Measurements from ENCODE around the gene CASP8. TPM values are rescaled to one million over a fixed set of nuclear protein-coding genes. Genes with fewer than 3 reads are reported as not detected.

Gene CASP8
- total RNA-seq, 1 donor = 23.2 TPM

GRCh38 chr2:201320701-201321100, 60.4 kb downstream of the CASP8 start:
- DNase-seq (ENCODE audit: insufficient read length, low spot score, missing footprints) = no peak
- TF ChIP-seq, protein P1, sequence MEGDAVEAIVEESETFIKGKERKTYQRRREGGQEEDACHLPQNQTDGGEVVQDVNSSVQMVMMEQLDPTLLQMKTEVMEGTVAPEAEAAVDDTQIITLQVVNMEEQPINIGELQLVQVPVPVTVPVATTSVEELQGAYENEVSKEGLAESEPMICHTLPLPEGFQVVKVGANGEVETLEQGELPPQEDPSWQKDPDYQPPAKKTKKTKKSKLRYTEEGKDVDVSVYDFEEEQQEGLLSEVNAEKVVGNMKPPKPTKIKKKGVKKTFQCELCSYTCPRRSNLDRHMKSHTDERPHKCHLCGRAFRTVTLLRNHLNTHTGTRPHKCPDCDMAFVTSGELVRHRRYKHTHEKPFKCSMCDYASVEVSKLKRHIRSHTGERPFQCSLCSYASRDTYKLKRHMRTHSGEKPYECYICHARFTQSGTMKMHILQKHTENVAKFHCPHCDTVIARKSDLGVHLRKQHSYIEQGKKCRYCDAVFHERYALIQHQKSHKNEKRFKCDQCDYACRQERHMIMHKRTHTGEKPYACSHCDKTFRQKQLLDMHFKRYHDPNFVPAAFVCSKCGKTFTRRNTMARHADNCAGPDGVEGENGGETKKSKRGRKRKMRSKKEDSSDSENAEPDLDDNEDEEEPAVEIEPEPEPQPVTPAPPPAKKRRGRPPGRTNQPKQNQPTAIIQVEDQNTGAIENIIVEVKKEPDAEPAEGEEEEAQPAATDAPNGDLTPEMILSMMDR (IDR thresholded peaks at IDR 0.05; ENCODE audit: extremely low read depth, low read depth, low read length) = no peak
- H3K4me3 ChIP-seq (ENCODE audit: insufficient read depth, low read length) = no peak overlapping the region
- H3K4me1 ChIP-seq (ENCODE audit: insufficient read depth, low read length) = no peaks in the 10 kb centered on the region
- H3K4me2 ChIP-seq (ENCODE audit: insufficient read depth, low read length) = no peak overlapping the region
- no peaks in the 10 kb centered on the region for H3K27me3 ChIP-seq (ENCODE audit: insufficient read depth, low read length)
- no peaks in the 10 kb centered on the region for H3K36me3 ChIP-seq (ENCODE audit: insufficient read depth, low read length)
- no peaks in the 10 kb centered on the region for H3K79me2 ChIP-seq (ENCODE audit: insufficient read depth, low read length)
- H2AFZ ChIP-seq (ENCODE audit: low read length) = no peak overlapping the region
- H3K9me3 ChIP-seq (ENCODE audit: low read depth, low read length) = no peaks in the 10 kb centered on the region
- no peak overlapping the region for H3K27ac ChIP-seq (ENCODE audit: low read depth, low read length)
- H4K20me1 ChIP-seq (ENCODE audit: insufficient read depth, low read length) = no peaks in the 10 kb centered on the region

- no peaks in the 10 kb centered on the region for H3K9me3 ChIP-seq (ENCODE audit: low read depth, low read length)
- H3K36me3 ChIP-seq (ENCODE audit: insufficient read depth, low read length) = no peaks in the 10 kb centered on the region
- no peak overlapping the region for H3K27ac ChIP-seq (ENCODE audit: low read depth, low read length)
- no peaks in the 10 kb centered on the region for H3K27me3 ChIP-seq (ENCODE audit: insufficient read depth, low read length)
- no peaks in the 10 kb centered on the region for H3K79me2 ChIP-seq (ENCODE audit: insufficient read depth, low read length)
- TF ChIP-seq, protein P1 (IDR thresholded peaks at IDR 0.05; ENCODE audit: extremely low read depth, low read depth, low read length) = no peak
- no peak overlapping the region for H2AFZ ChIP-seq (ENCODE audit: low read length)
- no peak overlapping the region for H3K4me2 ChIP-seq (ENCODE audit: insufficient read depth, low read length)
- no peak overlapping the region for H3K4me3 ChIP-seq (ENCODE audit: insufficient read depth, low read length)
- no peaks in the 10 kb centered on the region for H3K4me1 ChIP-seq (ENCODE audit: insufficient read depth, low read length)
- no peaks in the 10 kb centered on the region for H4K20me1 ChIP-seq (ENCODE audit: insufficient read depth, low read length)
- DNase-seq (ENCODE audit: insufficient read length, low spot score, missing footprints) = no peak
Measured at GRCh38 chr2:201322772-201323171, 62.4 kb downstream of the CASP8 start.

DNA sequence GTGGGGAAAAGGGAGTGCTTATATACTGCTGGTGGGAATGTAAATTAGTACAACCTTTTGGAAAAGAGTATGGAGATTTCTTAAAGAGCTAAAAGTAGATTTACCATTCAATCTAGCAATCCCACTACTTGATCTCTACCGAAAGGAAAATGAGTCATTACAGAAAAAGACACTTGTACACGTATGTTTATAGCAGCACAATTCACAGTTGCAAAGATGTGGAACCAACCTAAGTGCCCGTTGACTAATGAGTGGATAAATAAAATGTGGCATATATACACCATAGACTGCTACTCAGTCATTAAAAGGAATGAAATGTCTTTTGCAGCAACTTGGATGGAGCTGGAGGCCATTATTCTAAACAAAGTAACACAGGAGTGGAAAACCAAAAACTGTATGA, 67.3 kb downstream of the CASP8 start:
- Histone ChIP-seq H3K9me3 (ENCODE audit: low read depth, low read length) (no peaks in the 10 kb centered on the region), H3K4me1 (ENCODE audit: insufficient read depth, low read length) (no peaks in the 10 kb centered on the region), H3K27me3 (ENCODE audit: insufficient read depth, low read length) (no peaks in the 10 kb centered on the region), H3K27ac (ENCODE audit: low read depth, low read length) (no peak overlapping the region), H4K20me1 (ENCODE audit: insufficient read depth, low read length) (no peaks in the 10 kb centered on the region), H3K4me3 (ENCODE audit: insufficient read depth, low read length) (no peak overlapping the region), H3K4me2 (ENCODE audit: insufficient read depth, low read length) (no peak overlapping the region), H3K79me2 (ENCODE audit: insufficient read depth, low read length) (no peaks in the 10 kb centered on the region), H2AFZ (ENCODE audit: low read length) (no peak overlapping the region), H3K36me3 (ENCODE audit: insufficient read depth, low read length) (no peaks in the 10 kb centered on the region)
- TF ChIP-seq, protein P1 (IDR thresholded peaks at IDR 0.05; ENCODE audit: extremely low read depth, low read depth, low read length) = no peak
- DNase-seq (ENCODE audit: insufficient read length, low spot score, missing footprints) = no peak

DNA sequence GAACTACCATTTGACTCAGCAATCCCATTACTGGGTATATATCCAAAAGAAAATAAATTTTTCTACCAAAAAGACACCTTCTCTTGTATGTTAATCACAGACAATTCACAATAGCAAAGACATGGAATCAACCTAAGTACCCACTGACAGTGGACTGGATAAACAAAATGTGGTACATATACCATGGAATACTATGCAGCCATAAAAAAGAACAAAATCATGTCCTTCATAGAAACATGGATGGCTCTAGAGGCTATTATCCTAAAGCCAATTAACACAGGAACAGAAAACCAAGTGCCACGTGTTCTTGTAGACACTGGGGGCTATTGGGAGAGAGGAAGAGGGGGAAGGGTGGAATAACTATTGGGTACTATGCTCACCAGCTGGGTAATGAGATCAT, 69.1 kb downstream of the CASP8 start:
- Histone ChIP-seq H3K79me2 (ENCODE audit: insufficient read depth, low read length) (no peaks in the 10 kb centered on the region), H3K4me2 (ENCODE audit: insufficient read depth, low read length) (no peak overlapping the region), H2AFZ (ENCODE audit: low read length) (no peak overlapping the region), H4K20me1 (ENCODE audit: insufficient read depth, low read length) (no peaks in the 10 kb centered on the region), H3K27me3 (ENCODE audit: insufficient read depth, low read length) (no peaks in the 10 kb centered on the region), H3K27ac (ENCODE audit: low read depth, low read length) (no peak overlapping the region), H3K9me3 (ENCODE audit: low read depth, low read length) (no peaks in the 10 kb centered on the region), H3K36me3 (ENCODE audit: insufficient read depth, low read length) (no peaks in the 10 kb centered on the region), H3K4me1 (ENCODE audit: insufficient read depth, low read length) (no peaks in the 10 kb centered on the region), H3K4me3 (ENCODE audit: insufficient read depth, low read length) (no peak overlapping the region)
- TF ChIP-seq, protein P1 (IDR thresholded peaks at IDR 0.05; ENCODE audit: extremely low read depth, low read depth, low read length) = no peak
- no peak for DNase-seq (ENCODE audit: insufficient read length, low spot score, missing footprints)

Small RNAs within 50 kb of the gene (small RNA-seq; reads per million reads assigned to genes)
- gene MTND4LP13 = not detected

Other genes with a start within 250 kb of the CASP8 start
- 11.6 and 12.1 TPM in 2 replicates for gene HYCC2, start 188.9 kb upstream of the CASP8 start, total RNA-seq
- gene NDUFB3, start 188.5 kb upstream of the CASP8 start, total RNA-seq = 25.7 and 29.2 TPM in 2 replicates
- 78.9 and 80.2 TPM in 2 replicates for gene CFLAR, start 144.4 kb upstream of the CASP8 start, total RNA-seq
- 3.3 and 4.4 TPM in 2 replicates for gene CASP10, start 77.4 kb upstream of the CASP8 start, total RNA-seq
- gene FLACC1, start 96.8 kb downstream of the CASP8 start, total RNA-seq = 0.72 and 1.5 TPM in 2 replicates
- gene TRAK2, start 190.9 kb downstream of the CASP8 start, total RNA-seq = 56.8 and 66.3 TPM in 2 replicates
- gene STRADB, start 191.2 kb downstream of the CASP8 start, total RNA-seq = 43.1 and 55.7 TPM in 2 replicates

Measured in osteoblast (primary cell).